H1 (cell line): ENCODE measurements around the gene SCMH1. TPM values are rescaled to one million over a fixed set of nuclear protein-coding genes. Genes with fewer than 3 reads are reported as not detected.

Experiments used
- CEBPB ChIP-seq: IDR thresholded peaks from 2 replicates; pipeline ENCODE4 v1.6.1; 2012; ENCODE audit warnings: low read depth, low read length
- EZH2 ChIP-seq: fragments of 200-600 bp; sonication (generic); IDR thresholded peaks from 2 replicates; pipeline ENCODE4 v1.7.1; 2012; ENCODE audit warnings: low read depth, mild to moderate bottlenecking, moderate library complexity, low read length, inconsistent platforms; ENCODE audit not compliant: severe bottlenecking
- SP1 ChIP-seq: IDR thresholded peaks from 2 replicates; pipeline ENCODE4 v1.6.1; 2011; ENCODE audit warnings: low read depth, low read length
- polyA plus RNA-seq, 7 experiments: library from polyadenylated mRNA; depleted of rRNA in 3 of 7; stranded (reverse) in 5 of 7; unstranded in 2 of 7; fragments of >200 nt in 5 of 7; fragments of 200-250 nt in 2 of 7; gene quantifications; 1 replicate in 5 of 7; 2 replicates in 1 of 7; 4 replicates in 1 of 7; pipeline versions ENCODE4 v1.2.1 to v1.2.3, GENCODE V29; 2011 to 2013; ENCODE audit warnings: missing spikeins in 2 of 7, mixed read lengths in 2 of 7
- total RNA-seq: library from RNA; stranded (reverse); fragmentation: NEBNext Ultra II Directional; extraction: Animal tissue kit (Norgen Biotek cat#: 25700); gene quantifications from 2 replicates; pipeline ENCODE4 v1.2.1, GENCODE V29; 2021

Gene SCMH1
- total and polyA plus RNA-seq, 2 of the 8 experiments (the other 6 are each of a cell fraction or from before 2014, with no cell fraction given), result 16.6 to 30.7 TPM

GRCh38 chr1:40984531-40984930, 257.6 kb downstream of the SCMH1 start (continued):
- TF ChIP-seq EZH2 (no peak), SP1 (no peak), CEBPB (no peak)
- TF ChIP-seq, all 59 proteins: peak for 0
